Neural progenitor cell (in vitro differentiated cells): ENCODE data around the gene COL11A1. TPM values are rescaled to one million over a fixed set of nuclear protein-coding genes. Genes with fewer than 3 reads are reported as not detected.

Source experiments
- DNase-seq: peaks from one replicate; pipeline ENCODE4 v3.0.0-alpha.2; 2016; ENCODE audit warnings: low spot score
- H2AFZ ChIP-seq: fragments of 200-600 bp; sonication (generic); replicated peaks from 2 replicates; pipeline ENCODE4 v1.6.1; 2016; ENCODE audit warnings: antibody characterized with exemption
- H3F3A ChIP-seq: fragments of 200-600 bp; sonication (generic); 2 replicates; pipeline ENCODE4 v1.6.1; 2016; ENCODE audit warnings: antibody characterized with exemption, low read depth
- H3K27ac ChIP-seq: fragments of 200-600 bp; sonication (generic); 2 replicates; pipeline ENCODE4 v1.5.1; 2016; ENCODE audit warnings: mild to moderate bottlenecking
- H3K27me3 ChIP-seq: fragments of 200-600 bp; sonication (generic); 2 replicates; pipeline ENCODE4 v1.6.1; 2016; ENCODE audit warnings: mild to moderate bottlenecking, moderate library complexity
- H3K36me3 ChIP-seq: fragments of 200-600 bp; sonication (generic); 2 replicates; pipeline ENCODE4 v1.5.1; 2016
- H3K4me1 ChIP-seq: fragments of 200-600 bp; sonication (generic); 2 replicates; pipeline ENCODE4 v1.6.1; 2016; ENCODE audit warnings: mixed run types
- H3K4me2 ChIP-seq: fragments of 200-600 bp; sonication (generic); 2 replicates; pipeline ENCODE4 v1.6.1; 2016
- H3K4me3 ChIP-seq: fragments of 200-600 bp; sonication (generic); 2 replicates; pipeline ENCODE4 v1.5.1; 2016
- H3K79me2 ChIP-seq: fragments of 200-600 bp; sonication (generic); 2 replicates; pipeline ENCODE4 v1.6.1; 2016; ENCODE audit warnings: low read depth
- H3K9ac ChIP-seq: fragments of 200-600 bp; sonication (generic); 2 replicates; pipeline ENCODE4 v1.6.1; 2016
- H3K9me3 ChIP-seq: fragments of 200-600 bp; sonication (generic); 2 replicates; pipeline ENCODE4 v1.5.1; 2016; ENCODE audit warnings: low read depth
- H4K20me1 ChIP-seq: fragments of 200-600 bp; sonication (generic); 2 replicates; pipeline ENCODE4 v1.6.1; 2016; ENCODE audit warnings: low read depth
- H3K27ac Mint-ChIP-seq: 3 replicates; pipeline ENCODE4 v1.8.0; 2021; ENCODE audit warnings: mixed read lengths
- H3K27me3 Mint-ChIP-seq: 2 replicates; pipeline ENCODE4 v1.8.0; 2022; ENCODE audit warnings: low read depth, mild to moderate bottlenecking, inconsistent platforms, moderate library complexity, mixed read lengths; ENCODE audit not compliant: insufficient read depth
- H3K36me3 Mint-ChIP-seq: 3 replicates; pipeline ENCODE4 v1.8.0; 2021; ENCODE audit warnings: mixed read lengths
- H3K4me1 Mint-ChIP-seq: 3 replicates; pipeline ENCODE4 v1.8.0; 2021; ENCODE audit warnings: mixed read lengths
- H3K4me3 Mint-ChIP-seq: 3 replicates; pipeline ENCODE4 v1.8.0; 2021; ENCODE audit warnings: mild to moderate bottlenecking, moderate library complexity, mixed read lengths
- H3K9me3 Mint-ChIP-seq: 3 replicates; pipeline ENCODE4 v1.8.0; 2020; ENCODE audit warnings: mixed read lengths
- CTCF ChIP-seq: fragments of 200-600 bp; sonication (generic); IDR thresholded peaks from 2 replicates; pipeline ENCODE4 v1.5.1; 2017; ENCODE audit warnings: antibody characterized with exemption, mild to moderate bottlenecking
- EZH2 ChIP-seq: fragments of 200-600 bp; sonication (generic); IDR thresholded peaks from 2 replicates; pipeline ENCODE4 v1.6.1; 2017; ENCODE audit warnings: antibody characterized with exemption, mild to moderate bottlenecking, moderate library complexity
- EZH2phosphoT487 ChIP-seq: fragments of 200-600 bp; sonication (generic); IDR thresholded peaks from 2 replicates; pipeline ENCODE4 v1.6.1; 2017; ENCODE audit warnings: antibody characterized with exemption
- total RNA-seq: library from RNA; depleted of rRNA; stranded (reverse); fragments of >200 nt; gene quantifications from 2 replicates; pipeline ENCODE4 v1.2.3, GENCODE V29; 2015; ENCODE audit warnings: low replicate concordance

Gene COL11A1
- total RNA-seq, 1 donor from 2014 or later = 78.9 TPM

DNA sequence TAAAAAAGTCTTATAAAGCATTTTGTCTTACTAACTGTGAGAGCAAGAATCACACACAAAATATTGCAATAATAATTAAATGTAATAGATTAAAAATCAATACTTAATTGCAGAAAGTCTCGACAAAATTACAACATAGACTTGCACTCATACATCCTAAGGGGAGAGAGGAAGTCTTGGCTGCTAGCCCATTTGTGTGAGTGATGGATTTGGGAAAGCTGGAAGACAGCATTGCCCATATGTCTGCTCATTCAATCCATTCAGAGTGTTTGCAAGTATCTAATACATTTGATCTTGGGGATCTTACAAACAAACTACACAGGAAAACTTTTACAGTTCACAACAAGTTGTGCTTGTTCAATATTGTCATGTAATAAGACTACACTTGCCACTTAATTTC lies 140.5 kb downstream of the COL11A1 start:
- H4K20me1 ChIP-seq = no peaks in the 10 kb centered on the region
- H3K36me3 ChIP-seq = no peaks in the 10 kb centered on the region
- no peaks in the 10 kb centered on the region for H3K27me3 ChIP-seq
- H3K4me2 ChIP-seq = no peak overlapping the region
- TF ChIP-seq EZH2phosphoT487 (no peak), EZH2 (no peak), CTCF (no peak)
- no peaks in the 10 kb centered on the region for H3K9me3 ChIP-seq
- H3K4me3 Mint-ChIP-seq = no peak overlapping the region
- no peaks in the 10 kb centered on the region for H3F3A ChIP-seq
- H2AFZ ChIP-seq = no peak overlapping the region
- H3K27me3 Mint-ChIP-seq = no peaks in the 10 kb centered on the region
- H3K4me1 ChIP-seq = no peaks in the 10 kb centered on the region
- H3K9ac ChIP-seq = no peak overlapping the region
- H3K4me3 ChIP-seq = no peak overlapping the region
- no peak overlapping the region for H3K27ac Mint-ChIP-seq
- H3K79me2 ChIP-seq = no peaks in the 10 kb centered on the region
- no peaks in the 10 kb centered on the region for H3K4me1 Mint-ChIP-seq
- H3K27ac ChIP-seq = no peak overlapping the region
- no peak for DNase-seq
- peaks cover 20% of the 10 kb centered on the region for H3K36me3 Mint-ChIP-seq
- no peaks in the 10 kb centered on the region for H3K9me3 Mint-ChIP-seq

GRCh38 chr1:102961549-102961948 lies 146.8 kb downstream of the COL11A1 start:
- H3K9me3 ChIP-seq = no peaks in the 10 kb centered on the region
- no peak overlapping the region for H3K4me3 ChIP-seq
- H3K36me3 Mint-ChIP-seq = peaks cover 24% of the 10 kb centered on the region
- no peaks in the 10 kb centered on the region for H3K4me1 ChIP-seq
- no peaks in the 10 kb centered on the region for H3K27me3 ChIP-seq
- H3K36me3 ChIP-seq = peaks cover 4% of the 10 kb centered on the region
- H3K9me3 Mint-ChIP-seq = no peaks in the 10 kb centered on the region
- H3K27ac Mint-ChIP-seq = no peak overlapping the region
- H3K27me3 Mint-ChIP-seq = no peaks in the 10 kb centered on the region
- TF ChIP-seq EZH2phosphoT487 = no peak
- H3K79me2 ChIP-seq = no peaks in the 10 kb centered on the region
- no peak overlapping the region for H3K27ac ChIP-seq
- DNase-seq = no peak
- H3K4me2 ChIP-seq = no peak overlapping the region
- no peak overlapping the region for H3K4me3 Mint-ChIP-seq
- H2AFZ ChIP-seq = no peak overlapping the region
- no peak overlapping the region for H3K9ac ChIP-seq
- no peaks in the 10 kb centered on the region for H3K4me1 Mint-ChIP-seq
- H4K20me1 ChIP-seq = no peaks in the 10 kb centered on the region
- no peaks in the 10 kb centered on the region for H3F3A ChIP-seq

DNA sequence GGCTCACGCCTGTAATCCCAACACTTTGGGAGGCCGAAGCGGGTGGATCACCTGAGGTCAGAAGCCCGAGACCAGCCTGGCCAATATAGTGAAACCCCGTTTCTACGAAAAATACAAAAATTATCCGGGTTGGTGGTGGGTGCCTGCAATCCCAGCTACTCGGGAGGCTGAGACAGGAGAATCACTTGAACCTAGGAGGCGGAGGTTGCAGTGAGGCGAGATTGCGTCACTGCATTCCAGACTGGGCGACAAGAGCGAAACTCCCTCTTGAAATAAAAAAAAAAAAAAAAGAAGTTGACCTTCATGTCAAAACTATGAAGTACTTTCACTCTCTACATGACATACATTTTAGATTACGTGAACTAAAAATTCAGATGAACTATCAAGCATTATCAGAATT lies 153.7 kb downstream of the COL11A1 start:
- Histone ChIP-seq H3K4me3 (no peak overlapping the region), H3K9ac (no peak overlapping the region), H3F3A (no peaks in the 10 kb centered on the region), H3K27me3 (no peaks in the 10 kb centered on the region), H3K9me3 (no peaks in the 10 kb centered on the region), H2AFZ (no peak overlapping the region), H3K79me2 (no peaks in the 10 kb centered on the region), H3K4me2 (no peak overlapping the region), H3K4me1 (no peaks in the 10 kb centered on the region), H4K20me1 (no peaks in the 10 kb centered on the region), H3K27ac (no peak overlapping the region), H3K36me3 (no peaks in the 10 kb centered on the region)
- DNase-seq = no peak
- no peaks in the 10 kb centered on the region for H3K27me3 Mint-ChIP-seq
- H3K4me1 Mint-ChIP-seq = peaks cover 3% of the 10 kb centered on the region
- peaks cover 14% of the 10 kb centered on the region for H3K36me3 Mint-ChIP-seq
- H3K27ac Mint-ChIP-seq = no peak overlapping the region
- H3K9me3 Mint-ChIP-seq = no peaks in the 10 kb centered on the region
- TF ChIP-seq CTCF = no peak
- TF ChIP-seq EZH2 = no peak
- TF ChIP-seq EZH2phosphoT487 = no peak
- H3K4me3 Mint-ChIP-seq = no peak overlapping the region

GRCh38 chr1:102952400-102952799 lies 155.9 kb downstream of the COL11A1 start:
- H3F3A ChIP-seq = no peaks in the 10 kb centered on the region
- Mint-ChIP-seq H3K36me3 (peaks cover 9% of the 10 kb centered on the region), H3K27ac (no peak overlapping the region), H3K4me3 (no peak overlapping the region), H3K9me3 (no peaks in the 10 kb centered on the region), H3K27me3 (no peaks in the 10 kb centered on the region), H3K4me1 (peaks cover 3% of the 10 kb centered on the region)
- H3K4me3 ChIP-seq = no peak overlapping the region
- no peak overlapping the region for H3K27ac ChIP-seq
- no peaks in the 10 kb centered on the region for H3K4me1 ChIP-seq
- H3K79me2 ChIP-seq = no peaks in the 10 kb centered on the region
- TF ChIP-seq EZH2phosphoT487 = no peak
- TF ChIP-seq CTCF = no peak
- TF ChIP-seq EZH2 = no peak
- H3K9me3 ChIP-seq = no peaks in the 10 kb centered on the region
- no peak overlapping the region for H3K9ac ChIP-seq
- no peaks in the 10 kb centered on the region for H4K20me1 ChIP-seq
- no peaks in the 10 kb centered on the region for H3K27me3 ChIP-seq
- no peak overlapping the region for H3K4me2 ChIP-seq
- no peak overlapping the region for H2AFZ ChIP-seq
- H3K36me3 ChIP-seq = no peaks in the 10 kb centered on the region
- no peak for DNase-seq
